ENCODE results near the gene CLOCK. TPM values are rescaled to one million over a fixed set of nuclear protein-coding genes. Genes with fewer than 3 reads are reported as not detected.

The CLOCK gene
- polyA plus RNA-seq, 1 of the 3 experiments (the other 2 are of a cell fraction): 4.2 TPM

DNA sequence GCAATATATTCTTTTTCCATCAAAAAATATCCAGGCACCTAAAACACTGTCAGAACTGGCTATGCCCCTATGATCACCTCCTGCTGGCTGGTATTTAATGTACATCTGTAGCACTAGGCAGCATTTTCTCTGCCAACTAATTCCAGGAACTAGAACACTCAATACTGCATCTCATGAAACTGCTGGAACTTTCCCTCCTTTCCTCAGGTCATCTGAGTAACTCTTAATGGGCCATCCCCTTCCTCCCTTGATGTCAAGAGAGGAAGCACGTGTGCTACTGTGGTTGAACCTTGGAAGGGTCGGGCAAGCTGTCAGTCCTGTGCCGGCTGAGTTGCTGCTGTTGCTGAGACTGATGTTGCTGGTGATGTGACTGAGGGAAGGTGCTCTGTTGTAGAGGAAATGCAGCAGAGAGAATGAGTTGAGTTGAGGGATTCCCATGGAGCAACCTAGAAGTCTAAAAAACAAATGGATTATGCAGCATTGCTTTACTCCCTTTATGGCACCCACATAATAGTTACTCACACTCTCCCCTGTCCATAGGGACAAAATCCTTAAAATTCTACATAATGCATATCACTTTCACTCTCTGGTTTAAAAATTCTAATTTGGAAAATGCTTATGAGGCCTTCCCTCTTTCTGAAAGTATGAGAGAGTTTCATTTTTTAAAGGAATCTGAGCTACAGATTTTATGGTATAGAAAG lies 111.4 kb downstream of the CLOCK start:
- TF ChIP-seq, protein P1, sequence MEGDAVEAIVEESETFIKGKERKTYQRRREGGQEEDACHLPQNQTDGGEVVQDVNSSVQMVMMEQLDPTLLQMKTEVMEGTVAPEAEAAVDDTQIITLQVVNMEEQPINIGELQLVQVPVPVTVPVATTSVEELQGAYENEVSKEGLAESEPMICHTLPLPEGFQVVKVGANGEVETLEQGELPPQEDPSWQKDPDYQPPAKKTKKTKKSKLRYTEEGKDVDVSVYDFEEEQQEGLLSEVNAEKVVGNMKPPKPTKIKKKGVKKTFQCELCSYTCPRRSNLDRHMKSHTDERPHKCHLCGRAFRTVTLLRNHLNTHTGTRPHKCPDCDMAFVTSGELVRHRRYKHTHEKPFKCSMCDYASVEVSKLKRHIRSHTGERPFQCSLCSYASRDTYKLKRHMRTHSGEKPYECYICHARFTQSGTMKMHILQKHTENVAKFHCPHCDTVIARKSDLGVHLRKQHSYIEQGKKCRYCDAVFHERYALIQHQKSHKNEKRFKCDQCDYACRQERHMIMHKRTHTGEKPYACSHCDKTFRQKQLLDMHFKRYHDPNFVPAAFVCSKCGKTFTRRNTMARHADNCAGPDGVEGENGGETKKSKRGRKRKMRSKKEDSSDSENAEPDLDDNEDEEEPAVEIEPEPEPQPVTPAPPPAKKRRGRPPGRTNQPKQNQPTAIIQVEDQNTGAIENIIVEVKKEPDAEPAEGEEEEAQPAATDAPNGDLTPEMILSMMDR (IDR thresholded peaks at IDR 0.05): peak; percentile 49
- TF ChIP-seq EZH2phosphoT487 (IDR thresholded peaks at IDR 0.05; ENCODE audit: borderline replicate concordance, low read depth) (no peak), MEF2A (IDR thresholded peaks at IDR 0.05; ENCODE audit: borderline replicate concordance, low read depth) (no peak), RFX5 (IDR thresholded peaks at IDR 0.05; ENCODE audit: low read length) (no peak)
- Histone ChIP-seq H3K27ac (ENCODE audit: low read depth in 2 of 2, low read length in 1 of 2) (no peak overlapping the region), H3K9ac (no peak overlapping the region), H3K79me2 (ENCODE audit: insufficient read depth) (peaks cover 23% of the 10 kb centered on the region; the same call in 1 of the 2 replicates), H3K9me2 (no peaks in the 10 kb centered on the region), H3F3A (replicated peaks; ENCODE audit: insufficient read depth) (peaks cover 36% of the 10 kb centered on the region), H3K4me1 (ENCODE audit: control insufficient read depth in 1 of 2, insufficient read depth in 2 of 2, low read depth in 1 of 2, low read length in 1 of 2) (no peaks in the 10 kb centered on the region; a peak in 2 of 4 replicates), H3K4me2 (no peak overlapping the region), H3K36me3 (replicated peaks in 1 of 2; ENCODE audit: control insufficient read depth in 1 of 2, insufficient read depth in 2 of 2, low read length in 1 of 2) (peaks cover 65 to 91% of the 10 kb centered on the region in 2 experiments), H2AFZ (ENCODE audit: low read depth) (no peak overlapping the region), H3K27me3 (ENCODE audit: insufficient read depth) (no peaks in the 10 kb centered on the region), H3K4me3 (ENCODE audit: low read depth in 2 of 2, low read length in 1 of 2) (no peak overlapping the region), H3K9me3 (no peaks in the 10 kb centered on the region), H4K20me1 (ENCODE audit: insufficient read depth) (no peaks in the 10 kb centered on the region)
- no peak for DNase-seq
- 100% methylated on average over 3 of the region's 3 CpGs for WGBS (ENCODE audit: low lambda C conversion rate)
- ChIA-PET CTCF (interaction anchor here (1.6 to 1.7 kb wide), 3 partner anchors 9 to 40 kb away, joined by 4 to 6 read pairs (median 4); partner anchors contain the start of gene TMEM165), POLR2A (no interaction called here)

DNA sequence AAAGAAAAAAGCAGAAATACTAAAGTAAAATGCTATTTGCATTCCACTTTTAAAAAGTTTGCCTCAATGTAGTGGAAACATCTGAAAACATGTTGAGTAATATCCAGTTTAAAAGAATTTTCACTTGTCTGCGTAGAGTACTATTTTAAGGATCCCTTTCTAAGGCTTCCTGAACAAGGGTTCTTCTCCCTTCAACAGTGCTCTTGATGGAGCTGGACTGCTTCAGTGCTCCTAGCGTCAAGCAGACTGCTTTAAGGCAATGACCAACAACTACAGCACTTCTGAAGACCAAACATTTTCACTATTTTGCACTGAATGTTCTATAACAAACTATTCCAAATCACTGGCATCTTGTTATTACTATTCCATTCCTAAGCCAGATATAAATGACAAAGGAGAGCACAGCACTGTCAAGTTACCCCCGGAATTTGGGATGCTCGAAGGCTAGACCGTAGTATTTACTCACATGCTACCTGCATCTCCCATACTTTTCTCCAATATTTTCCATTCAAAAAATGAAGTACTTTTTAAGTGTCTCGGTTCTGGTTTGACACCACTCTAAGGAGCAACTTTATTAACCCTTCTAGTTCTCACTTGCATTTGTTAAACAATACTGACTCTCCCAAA lies 114.9 kb downstream of the CLOCK start:
- Histone ChIP-seq H3F3A (replicated peaks; ENCODE audit: insufficient read depth) (peaks cover 44% of the 10 kb centered on the region), H3K36me3 (replicated peaks in 1 of 2; ENCODE audit: control insufficient read depth in 1 of 2, insufficient read depth in 2 of 2, low read length in 1 of 2) (peaks cover 76 to 93% of the 10 kb centered on the region in 2 experiments), H3K9me2 (no peaks in the 10 kb centered on the region), H3K79me2 (ENCODE audit: insufficient read depth) (peaks cover 25% of the 10 kb centered on the region; the same call in 1 of the 2 replicates), H3K4me2 (no peak overlapping the region), H3K9me3 (no peaks in the 10 kb centered on the region), H3K4me1 (ENCODE audit: control insufficient read depth in 1 of 2, insufficient read depth in 2 of 2, low read depth in 1 of 2, low read length in 1 of 2) (no peaks in the 10 kb centered on the region), H3K4me3 (ENCODE audit: low read depth in 2 of 2, low read length in 1 of 2) (no peak overlapping the region), H2AFZ (ENCODE audit: low read depth) (no peak overlapping the region), H3K27ac (ENCODE audit: low read depth in 2 of 2, low read length in 1 of 2) (no peak overlapping the region), H4K20me1 (ENCODE audit: insufficient read depth) (no peaks in the 10 kb centered on the region), H3K9ac (no peak overlapping the region), H3K27me3 (ENCODE audit: insufficient read depth) (no peaks in the 10 kb centered on the region)
- DNase-seq: no peak
- ChIA-PET POLR2A (no interaction called here), CTCF (interaction anchor here (2.5 kb wide), 1 partner anchor 12 kb away, joined by 8 read pairs; no protein-coding TSS in a partner anchor)
- WGBS (ENCODE audit: low lambda C conversion rate): 87% methylated on average over 6 of the region's 6 CpGs
- no peak for TF ChIP-seq RCOR1 (IDR thresholded peaks at IDR 0.05; ENCODE audit: low read length)
- no peak for TF ChIP-seq NRF1 (IDR thresholded peaks at IDR 0.05; ENCODE audit: low read depth, low read length)
- TF ChIP-seq TCF12 (IDR thresholded peaks at IDR 0.05): no peak
- TF ChIP-seq, protein P2, sequence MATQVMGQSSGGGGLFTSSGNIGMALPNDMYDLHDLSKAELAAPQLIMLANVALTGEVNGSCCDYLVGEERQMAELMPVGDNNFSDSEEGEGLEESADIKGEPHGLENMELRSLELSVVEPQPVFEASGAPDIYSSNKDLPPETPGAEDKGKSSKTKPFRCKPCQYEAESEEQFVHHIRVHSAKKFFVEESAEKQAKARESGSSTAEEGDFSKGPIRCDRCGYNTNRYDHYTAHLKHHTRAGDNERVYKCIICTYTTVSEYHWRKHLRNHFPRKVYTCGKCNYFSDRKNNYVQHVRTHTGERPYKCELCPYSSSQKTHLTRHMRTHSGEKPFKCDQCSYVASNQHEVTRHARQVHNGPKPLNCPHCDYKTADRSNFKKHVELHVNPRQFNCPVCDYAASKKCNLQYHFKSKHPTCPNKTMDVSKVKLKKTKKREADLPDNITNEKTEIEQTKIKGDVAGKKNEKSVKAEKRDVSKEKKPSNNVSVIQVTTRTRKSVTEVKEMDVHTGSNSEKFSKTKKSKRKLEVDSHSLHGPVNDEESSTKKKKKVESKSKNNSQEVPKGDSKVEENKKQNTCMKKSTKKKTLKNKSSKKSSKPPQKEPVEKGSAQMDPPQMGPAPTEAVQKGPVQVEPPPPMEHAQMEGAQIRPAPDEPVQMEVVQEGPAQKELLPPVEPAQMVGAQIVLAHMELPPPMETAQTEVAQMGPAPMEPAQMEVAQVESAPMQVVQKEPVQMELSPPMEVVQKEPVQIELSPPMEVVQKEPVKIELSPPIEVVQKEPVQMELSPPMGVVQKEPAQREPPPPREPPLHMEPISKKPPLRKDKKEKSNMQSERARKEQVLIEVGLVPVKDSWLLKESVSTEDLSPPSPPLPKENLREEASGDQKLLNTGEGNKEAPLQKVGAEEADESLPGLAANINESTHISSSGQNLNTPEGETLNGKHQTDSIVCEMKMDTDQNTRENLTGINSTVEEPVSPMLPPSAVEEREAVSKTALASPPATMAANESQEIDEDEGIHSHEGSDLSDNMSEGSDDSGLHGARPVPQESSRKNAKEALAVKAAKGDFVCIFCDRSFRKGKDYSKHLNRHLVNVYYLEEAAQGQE (IDR thresholded peaks at IDR 0.05; ENCODE audit: low read depth, low read length): no peak
- TF ChIP-seq POLR2AphosphoS5 (IDR thresholded peaks at IDR 0.05; ENCODE audit: low read depth, low read length): no peak
- no peak for TF ChIP-seq RXRA (IDR thresholded peaks at IDR 0.05; ENCODE audit: borderline replicate concordance, low read depth)
- TF ChIP-seq, protein P3, sequence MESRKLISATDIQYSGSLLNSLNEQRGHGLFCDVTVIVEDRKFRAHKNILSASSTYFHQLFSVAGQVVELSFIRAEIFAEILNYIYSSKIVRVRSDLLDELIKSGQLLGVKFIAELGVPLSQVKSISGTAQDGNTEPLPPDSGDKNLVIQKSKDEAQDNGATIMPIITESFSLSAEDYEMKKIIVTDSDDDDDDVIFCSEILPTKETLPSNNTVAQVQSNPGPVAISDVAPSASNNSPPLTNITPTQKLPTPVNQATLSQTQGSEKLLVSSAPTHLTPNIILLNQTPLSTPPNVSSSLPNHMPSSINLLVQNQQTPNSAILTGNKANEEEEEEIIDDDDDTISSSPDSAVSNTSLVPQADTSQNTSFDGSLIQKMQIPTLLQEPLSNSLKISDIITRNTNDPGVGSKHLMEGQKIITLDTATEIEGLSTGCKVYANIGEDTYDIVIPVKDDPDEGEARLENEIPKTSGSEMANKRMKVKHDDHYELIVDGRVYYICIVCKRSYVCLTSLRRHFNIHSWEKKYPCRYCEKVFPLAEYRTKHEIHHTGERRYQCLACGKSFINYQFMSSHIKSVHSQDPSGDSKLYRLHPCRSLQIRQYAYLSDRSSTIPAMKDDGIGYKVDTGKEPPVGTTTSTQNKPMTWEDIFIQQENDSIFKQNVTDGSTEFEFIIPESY (IDR thresholded peaks at IDR 0.05; ENCODE audit: borderline replicate concordance, low read depth): no peak
- TF ChIP-seq, protein P4, sequence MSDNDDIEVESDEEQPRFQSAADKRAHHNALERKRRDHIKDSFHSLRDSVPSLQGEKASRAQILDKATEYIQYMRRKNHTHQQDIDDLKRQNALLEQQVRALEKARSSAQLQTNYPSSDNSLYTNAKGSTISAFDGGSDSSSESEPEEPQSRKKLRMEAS (IDR thresholded peaks at IDR 0.05; ENCODE audit: low read depth): no peak
- TF ChIP-seq, protein P1 (IDR thresholded peaks at IDR 0.05): no peak
- no peak for TF ChIP-seq ELF1 (IDR thresholded peaks at IDR 0.05)
- TF ChIP-seq EP300 (IDR thresholded peaks at IDR 0.05; ENCODE audit: borderline replicate concordance in 1 of 2, low read depth in 1 of 2, low read length in 1 of 2): no peak
- TF ChIP-seq GABPA (IDR thresholded peaks at IDR 0.05; ENCODE audit: low read depth): no peak
- no peak for TF ChIP-seq RAD21 (IDR thresholded peaks at IDR 0.05; ENCODE audit: low read length)
